Vagina (tissue), 2 donors: ENCODE measurements around the gene C1QTNF12. TPM values are rescaled to one million over a fixed set of nuclear protein-coding genes. Genes with fewer than 3 reads are reported as not detected.
A peak's percentile ranks its signal among the peaks of the same experiment; 100 is the strongest.
"Not testable (repeated sequence)": the region's sequence is repeated elsewhere in the genome, so short reads cannot be mapped to it uniquely, and the experiment has no call there.

Experiments used
- DNase-seq, 2 donors: peaks; one replicate each; pipeline ENCODE4 v3.0.0-alpha.2; 2017; ENCODE audit errors: extremely low spot score in 2 of 2
- H3K27ac ChIP-seq: fragments of 200-600 bp; sonication (generic); one replicate; pipeline ENCODE4 v1.5.1; 2019
- H3K27me3 ChIP-seq: fragments of 200-600 bp; sonication (generic); one replicate; pipeline ENCODE4 v1.5.1; 2019
- H3K36me3 ChIP-seq, 2 donors: fragments of 200-600 bp; sonication (generic); one replicate each; pipeline ENCODE4 v1.5.1; 2017 to 2019
- H3K4me1 ChIP-seq: fragments of 200-600 bp; sonication (generic); one replicate; pipeline ENCODE4 v1.5.1; 2019
- H3K4me3 ChIP-seq, 2 donors: fragments of 200-600 bp; sonication (generic); 1 replicate in 1 of 2; 2 replicates in 1 of 2; pipeline ENCODE4 v1.5.1; 2016 to 2019
- H3K9me3 ChIP-seq: fragments of 200-600 bp; sonication (generic); one replicate; pipeline ENCODE4 v1.5.1; 2019
- CTCF ChIP-seq, 3 experiments: fragments of 450-650 bp in 2 of 3; fragments of 200-600 bp in 1 of 3; sonication (generic) in 1 of 3; IDR thresholded peaks; one replicate each; pipeline ENCODE4 v1.5.1; 2017 to 2019; ENCODE audit warnings: antibody characterized with exemption in 3 of 3, mild to moderate bottlenecking in 2 of 3, moderate library complexity in 2 of 3
- POLR2A ChIP-seq, 2 donors: fragments of 450-650 bp; IDR thresholded peaks; one replicate each; pipeline ENCODE4 v1.6.1; 2017; ENCODE audit warnings: antibody characterized with exemption in 2 of 2, mild to moderate bottlenecking in 2 of 2, moderate library complexity in 2 of 2
- POLR2AphosphoS5 ChIP-seq, 2 donors: sonication (generic); formaldehyde crosslinking; IDR thresholded peaks; one replicate each; pipeline ENCODE4 v1.9.0; 2017; ENCODE audit warnings: antibody characterized with exemption in 2 of 2, mild to moderate bottlenecking in 2 of 2, low read depth in 1 of 2; ENCODE audit not compliant: insufficient read depth in 1 of 2
- intact Hi-C: fragments of 100-400 bp; cut with DNase I; formaldehyde crosslinking; loops from one replicate; pipeline ENCODE4 v1.15.1; 2023
- microRNA-seq: library from miRNA; unstranded; fragments of <30 nt; microRNA quantifications from one replicate; pipeline ENCODE4, GENCODE V29; 2017; ENCODE audit warnings: borderline number of aligned reads, borderline replicate concordance
- small RNA-seq: library from RNA; depleted of rRNA; stranded (forward); fragments of <200 nt; gene quantifications from one replicate; pipeline ENCODE3, GENCODE V24; 2016
- total RNA-seq: library from RNA; depleted of rRNA; stranded (reverse); fragments of >200 nt; gene quantifications from one replicate; pipeline ENCODE4 v1.2.3, GENCODE V29; 2016

Gene C1QTNF12
- total RNA-seq, 1 donor from 2014 or later: not detected

- Histone ChIP-seq H3K4me3 (no peak overlapping the region), H3K27ac (no peak overlapping the region), H3K27me3 (no peaks in the 10 kb centered on the region), H3K9me3 (peaks cover 4% of the 10 kb centered on the region), H3K36me3 (no peaks in the 10 kb centered on the region), H3K4me1 (peaks cover 10% of the 10 kb centered on the region)
- no peak for TF ChIP-seq POLR2A (IDR thresholded peaks at IDR 0.05)
- no peak for TF ChIP-seq CTCF (IDR thresholded peaks at IDR 0.05)
- no peak for TF ChIP-seq POLR2AphosphoS5 (IDR thresholded peaks at IDR 0.05; ENCODE audit: insufficient read depth in 1 of 2, low read depth in 1 of 2)
- intact Hi-C loops: no loop called here
- no peak for DNase-seq
These were observed 49.4 kb downstream of the C1QTNF12 start for GRCh38 chr1:1197188-1197500.

GRCh38 chr1:1196431-1197187 lies 49.9 kb downstream of the C1QTNF12 start:
- H3K27ac ChIP-seq: no peak overlapping the region
- intact Hi-C loops: no loop called here
- H3K4me3 ChIP-seq: no peak overlapping the region
- no peaks in the 10 kb centered on the region for H3K36me3 ChIP-seq
- TF ChIP-seq POLR2A (IDR thresholded peaks at IDR 0.05) (no peak), POLR2AphosphoS5 (IDR thresholded peaks at IDR 0.05; ENCODE audit: insufficient read depth in 1 of 2, low read depth in 1 of 2) (no peak), CTCF (IDR thresholded peaks at IDR 0.05) (no peak)
- H3K9me3 ChIP-seq: peaks cover 4% of the 10 kb centered on the region
- H3K27me3 ChIP-seq: no peaks in the 10 kb centered on the region
- peaks cover 10% of the 10 kb centered on the region for H3K4me1 ChIP-seq
- DNase-seq: no peak

- DNase-seq, H3K4me3 ChIP-seq, H3K9me3 ChIP-seq, H3K4me1 ChIP-seq, H3K27me3 ChIP-seq, H3K27ac ChIP-seq, intact Hi-C loops, H3K36me3 ChIP-seq: not testable (repeated sequence)
These were observed 50.8 kb downstream of the C1QTNF12 start for GRCh38 chr1:1195726-1196125.

- DNase-seq: no peak
- no peak overlapping the region for H3K27ac ChIP-seq
- intact Hi-C loops: no loop called here
- H3K9me3 ChIP-seq: peaks cover 4% of the 10 kb centered on the region
- no peaks in the 10 kb centered on the region for H3K27me3 ChIP-seq
- no peaks in the 10 kb centered on the region for H3K4me1 ChIP-seq
- TF ChIP-seq CTCF (IDR thresholded peaks at IDR 0.05) (no peak), POLR2A (IDR thresholded peaks at IDR 0.05) (no peak), POLR2AphosphoS5 (IDR thresholded peaks at IDR 0.05; ENCODE audit: insufficient read depth in 1 of 2, low read depth in 1 of 2) (no peak)
- no peaks in the 10 kb centered on the region for H3K36me3 ChIP-seq
- no peak overlapping the region for H3K4me3 ChIP-seq
These were observed 51.8 kb downstream of the C1QTNF12 start for GRCh38 chr1:1194723-1195122.

Small RNA genes within 50 kb of the gene (microRNA-seq; reads per million reads assigned to microRNA genes)
- 5.3 reads per million, percentile 5 among the genes with 10 or more reads in this experiment for gene MIR6726

Small RNA genes within 50 kb of the gene (small RNA-seq; reads per million reads assigned to genes)
- not detected for gene MIR6726

Other genes starting within 250 kb of the C1QTNF12 start
- gene HES4, start 246.6 kb downstream of the C1QTNF12 start, total RNA-seq: 34.6 TPM
- 29.0 TPM for gene ISG15, start 233.2 kb downstream of the C1QTNF12 start, total RNA-seq
- 25.5 TPM for gene AGRN, start 226.6 kb downstream of the C1QTNF12 start, total RNA-seq
- 4.9 TPM for gene RNF223, start 172.4 kb downstream of the C1QTNF12 start, total RNA-seq
- 11.8 TPM for gene C1orf159, start 130.6 kb downstream of the C1QTNF12 start, total RNA-seq
- not detected for gene TTLL10, start 72.8 kb downstream of the C1QTNF12 start, total RNA-seq
- gene TNFRSF18, start 40.1 kb downstream of the C1QTNF12 start, total RNA-seq: 4.4 TPM
- gene TNFRSF4, start 32.6 kb downstream of the C1QTNF12 start, total RNA-seq: not detected
- gene SDF4, start 14.7 kb downstream of the C1QTNF12 start, total RNA-seq: 74.2 TPM
- 11.0 TPM for gene B3GALT6, start 14.5 kb downstream of the C1QTNF12 start, total RNA-seq
- gene UBE2J2, start 27.1 kb upstream of the C1QTNF12 start, total RNA-seq: 56.7 TPM
- 8.6 TPM for gene SCNN1D, start 33.7 kb upstream of the C1QTNF12 start, total RNA-seq
- 68.5 TPM for gene ACAP3, start 61.2 kb upstream of the C1QTNF12 start, total RNA-seq
- gene PUSL1, start 61.9 kb upstream of the C1QTNF12 start, total RNA-seq: 31.2 TPM
- 142 TPM for gene INTS11, start 77.9 kb upstream of the C1QTNF12 start, total RNA-seq
- 20.9 TPM for gene CPTP, start 78.1 kb upstream of the C1QTNF12 start, total RNA-seq
- gene TAS1R3, start 84.6 kb upstream of the C1QTNF12 start, total RNA-seq: 0.74 TPM
- gene DVL1, start 102.7 kb upstream of the C1QTNF12 start, total RNA-seq: 72.4 TPM
- gene MXRA8, start 111.8 kb upstream of the C1QTNF12 start, total RNA-seq: 136 TPM
- gene AURKAIP1, start 128.5 kb upstream of the C1QTNF12 start, total RNA-seq: 94.5 TPM
- 319 TPM for gene CCNL2, start 152.6 kb upstream of the C1QTNF12 start, total RNA-seq
- gene MRPL20, start 160.6 kb upstream of the C1QTNF12 start, total RNA-seq: 84.2 TPM
- gene ANKRD65, start 174.6 kb upstream of the C1QTNF12 start, total RNA-seq: 3.2 TPM
- gene VWA1, start 189.0 kb upstream of the C1QTNF12 start, total RNA-seq: 35.8 TPM
- not detected for gene ATAD3C, start 203.0 kb upstream of the C1QTNF12 start, total RNA-seq
- 17.7 TPM for gene ATAD3B, start 225.0 kb upstream of the C1QTNF12 start, total RNA-seq